Umbilical cord (tissue), 2 donors: ENCODE measurements around the gene IMP4. TPM values are rescaled to one million over a fixed set of nuclear protein-coding genes. Genes with fewer than 3 reads are reported as not detected.
A peak's percentile ranks its signal among the peaks of the same experiment; 100 is the strongest.

Experiments used
- DNase-seq: peaks from one replicate; pipeline ENCODE4 v3.0.0-alpha.2; 2015; ENCODE audit warnings: low spot score
- total RNA-seq: library from RNA; depleted of rRNA; stranded (reverse); fragments of >200 nt; gene quantifications from one replicate; pipeline ENCODE4 v1.2.3, GENCODE V29; 2014; ENCODE audit warnings: low replicate concordance; ENCODE audit not compliant: insufficient read depth

The IMP4 gene
- total RNA-seq, 1 donor from 2014 or later, result 38.8 TPM

GRCh38 chr2:130336877-130337734, 5.6 kb upstream of the IMP4 start:
- peak; percentile 92 for DNase-seq

GRCh38 chr2:130337735-130338325, 4.9 kb upstream of the IMP4 start:
- no peak for DNase-seq

- no peak for DNase-seq
These were observed 3.8 kb upstream of the IMP4 start for GRCh38 chr2:130338793-130339345.

- DNase-seq, result no peak
These were observed 2.6 kb upstream of the IMP4 start for GRCh38 chr2:130339885-130340745.

DNA sequence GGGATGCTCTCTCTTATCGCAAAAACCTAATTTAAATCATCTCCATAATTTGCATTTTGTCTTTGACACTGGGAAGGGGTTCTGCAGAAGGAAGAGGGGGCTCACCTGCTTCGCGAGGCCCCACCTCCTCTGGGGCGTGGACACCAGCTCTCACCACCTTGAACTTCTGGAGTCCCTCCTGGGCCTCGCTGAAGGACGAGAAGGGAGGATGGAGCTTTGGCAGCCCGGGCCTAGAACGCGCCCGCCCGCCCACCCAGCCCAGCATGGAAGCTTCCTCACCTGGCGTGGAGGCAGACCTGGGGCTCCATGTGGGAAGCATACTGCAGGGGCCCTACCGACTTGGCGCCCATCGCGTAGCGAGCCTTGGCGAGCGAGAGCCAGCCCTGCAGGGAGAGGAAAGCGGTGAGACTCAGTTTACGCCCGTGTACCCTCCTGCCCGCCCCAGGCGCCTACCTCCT, 1.1 kb upstream of the IMP4 start:
- no peak for DNase-seq

- DNase-seq, result peak; percentile 99
These were observed 621 bp upstream of the IMP4 start for GRCh38 chr2:130342020-130342532.

GRCh38 chr2:130344578-130344977, 1.9 kb downstream of the IMP4 start:
- DNase-seq, result no peak

DNA sequence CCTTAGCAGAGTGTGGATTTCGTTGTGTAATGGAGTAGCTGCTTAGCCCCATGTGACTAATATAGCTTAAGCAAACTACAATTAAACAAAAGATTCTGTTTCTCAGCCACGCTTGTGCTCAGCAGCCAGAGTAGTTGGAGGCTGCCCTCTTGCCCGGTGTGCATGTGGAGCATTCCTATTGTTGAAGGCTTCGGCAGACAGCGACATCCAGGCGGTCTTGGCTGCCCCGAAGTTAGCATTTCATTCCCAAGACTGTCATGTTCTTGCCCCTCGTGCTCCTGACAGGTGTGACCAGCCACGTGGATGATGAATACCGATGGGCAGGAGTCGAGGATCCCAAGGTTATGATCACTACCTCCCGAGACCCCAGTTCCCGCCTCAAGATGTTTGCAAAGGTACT, 2.4 kb downstream of the IMP4 start:
- no peak for DNase-seq

DNA sequence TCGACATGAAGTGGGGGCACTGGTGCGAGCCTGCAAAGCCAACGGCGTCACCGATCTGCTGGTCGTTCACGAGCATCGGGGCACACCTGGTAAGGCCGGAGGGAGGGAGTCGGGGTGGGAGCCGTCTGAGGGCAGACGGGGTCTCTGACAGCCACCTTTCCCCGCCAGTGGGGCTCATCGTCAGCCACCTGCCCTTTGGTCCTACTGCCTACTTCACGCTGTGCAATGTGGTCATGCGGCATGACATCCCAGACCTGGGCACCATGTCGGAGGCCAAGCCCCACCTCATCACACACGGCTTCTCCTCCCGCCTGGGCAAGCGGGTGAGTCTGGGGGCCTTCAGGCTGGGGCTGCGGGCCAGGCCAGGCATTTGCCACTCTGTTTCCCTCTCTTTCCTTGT, 2.9 kb downstream of the IMP4 start:
- no peak for DNase-seq

DNA sequence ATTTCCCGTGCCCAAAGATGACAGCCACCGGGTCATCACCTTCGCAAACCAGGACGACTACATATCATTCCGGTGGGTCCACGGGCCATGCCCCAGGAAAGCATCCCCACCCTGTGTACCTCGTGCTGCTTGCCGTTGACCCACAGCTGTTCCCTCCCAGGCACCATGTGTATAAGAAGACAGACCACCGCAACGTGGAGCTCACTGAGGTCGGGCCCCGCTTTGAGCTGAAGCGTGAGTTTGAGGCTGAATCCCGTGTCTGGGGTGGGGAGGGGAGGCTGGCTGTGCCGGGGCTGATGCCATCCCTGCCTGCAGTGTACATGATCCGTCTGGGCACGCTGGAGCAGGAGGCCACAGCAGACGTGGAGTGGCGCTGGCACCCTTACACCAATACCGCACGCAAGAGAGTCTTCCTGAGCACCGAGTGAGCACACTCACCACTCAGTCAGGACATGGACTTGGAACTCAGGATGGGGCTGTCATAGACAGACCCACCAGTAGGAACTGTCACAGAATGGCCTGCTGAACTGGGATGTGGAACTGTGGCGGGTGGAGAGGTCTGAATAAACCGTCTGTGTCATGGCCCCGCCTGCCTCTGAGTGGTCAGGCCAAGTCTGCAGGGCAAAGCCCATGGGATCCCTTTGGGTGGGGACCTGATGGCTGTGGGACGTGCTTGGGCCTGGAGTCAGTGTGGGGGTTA, 3.5 kb downstream of the IMP4 start:
- no peak for DNase-seq

DNA sequence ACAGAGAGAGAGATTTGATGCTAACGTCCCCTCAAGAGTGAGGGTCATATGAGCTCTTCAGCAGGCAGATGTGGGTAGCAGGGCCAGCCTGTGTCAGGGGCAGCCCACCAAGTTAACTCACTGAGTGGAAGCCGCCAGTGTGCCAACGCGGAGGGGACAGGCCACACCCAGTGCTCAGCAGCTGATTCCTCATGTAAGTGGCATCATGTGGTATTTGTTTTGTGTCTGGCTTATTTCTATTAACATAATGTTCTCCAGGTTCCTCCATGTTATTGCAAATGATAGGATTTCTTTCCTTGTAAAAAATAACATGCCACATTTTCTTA, 4.0 kb downstream of the IMP4 start:
- no peak for DNase-seq

DNA sequence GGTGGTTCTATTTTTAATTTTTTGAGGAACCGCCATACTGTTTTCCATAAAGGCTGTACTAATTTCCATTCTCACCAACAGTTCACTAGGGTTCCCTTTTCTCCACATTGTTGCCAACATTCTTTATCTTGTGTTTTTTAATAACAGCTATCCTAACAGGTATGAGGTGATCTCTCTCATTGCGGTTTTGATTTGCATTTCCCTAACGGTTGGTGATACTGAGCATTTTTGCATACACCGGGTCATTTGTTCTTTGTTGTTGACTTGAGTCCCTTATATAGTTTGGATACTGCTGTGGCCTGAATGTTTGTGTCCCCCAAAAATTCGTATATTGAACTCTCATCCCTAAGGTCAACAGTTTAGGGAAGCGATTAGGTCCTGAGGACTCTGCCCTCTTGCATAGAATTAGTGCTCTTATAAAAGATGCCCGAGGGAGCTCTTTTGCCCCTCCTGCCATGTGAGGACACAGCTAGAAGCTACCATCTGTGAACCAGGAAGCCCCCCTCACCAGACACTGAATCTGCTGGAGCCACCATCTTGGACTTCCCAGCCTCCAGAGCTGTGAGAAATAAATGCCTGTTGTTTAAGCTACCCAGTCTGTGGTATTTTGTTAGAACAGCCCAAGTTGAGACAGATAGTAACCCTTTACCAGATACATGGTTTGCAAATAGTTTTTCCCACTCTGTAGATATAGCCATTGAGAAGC, 4.7 kb downstream of the IMP4 start:
- no peak for DNase-seq

GRCh38 chr2:130349174-130349573, 6.5 kb downstream of the IMP4 start:
- no peak for DNase-seq

- no peak for DNase-seq
These were observed 9.0 kb downstream of the IMP4 start for GRCh38 chr2:130351711-130352110.

DNA sequence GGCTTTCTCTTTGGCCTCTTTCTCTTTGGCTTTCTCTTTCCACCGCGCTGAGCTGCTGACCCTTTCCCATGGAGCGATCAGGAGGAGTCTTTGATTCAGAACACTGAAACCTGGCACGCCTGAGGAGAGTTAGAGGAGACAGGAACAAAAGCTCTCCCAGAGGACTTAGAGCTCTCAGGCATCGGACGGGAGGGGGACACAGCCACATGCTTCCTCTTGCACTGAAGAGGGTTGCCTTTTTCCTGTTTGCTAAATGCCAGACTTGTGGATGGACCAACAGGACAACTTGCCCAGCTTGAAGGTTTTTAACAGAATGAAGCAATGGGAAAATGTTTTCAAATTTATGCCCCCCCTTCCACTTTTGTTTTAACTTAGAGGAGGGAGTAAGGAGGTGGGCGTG, 9.5 kb downstream of the IMP4 start:
- DNase-seq, result no peak

- no peak for DNase-seq
These were observed 10.8 kb downstream of the IMP4 start for GRCh38 chr2:130353291-130354138.

DNA sequence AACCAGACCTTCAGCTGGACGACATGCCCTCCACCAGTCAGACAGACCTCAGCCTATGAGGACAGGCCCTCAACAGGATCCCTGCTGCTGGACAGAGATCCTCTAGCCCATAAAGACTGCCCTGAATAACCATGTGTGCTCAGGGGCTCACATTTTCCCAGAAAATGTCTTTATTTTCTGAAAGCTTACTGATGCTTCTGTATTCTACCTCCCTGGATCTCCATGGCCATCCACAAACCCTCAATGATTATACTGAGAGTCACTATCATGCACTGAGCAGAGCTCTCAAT, 11.4 kb downstream of the IMP4 start:
- DNase-seq, result no peak

DNA sequence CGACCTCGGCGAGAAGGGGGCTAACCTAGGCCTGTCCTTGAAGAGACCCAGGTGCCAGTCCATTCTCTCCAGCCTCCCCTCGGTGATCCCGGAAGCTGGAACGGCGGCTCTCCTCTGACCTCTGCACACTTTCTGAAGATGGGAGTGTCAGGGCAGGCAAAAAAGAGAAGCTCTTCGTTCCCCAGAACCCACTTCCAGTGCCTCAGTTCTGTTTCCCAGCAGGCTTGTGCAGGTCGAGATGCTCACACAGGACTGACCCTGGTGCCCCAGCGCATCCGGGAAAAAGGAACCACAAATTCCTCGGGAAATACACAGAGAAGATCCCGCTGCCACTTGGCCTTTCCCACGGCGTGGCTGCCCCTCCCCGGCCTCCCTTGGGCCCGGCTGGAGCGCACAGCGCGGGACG, 12.5 kb downstream of the IMP4 start:
- peak; percentile 24 for DNase-seq

- DNase-seq, result peak; percentile 88
These were observed 13.1 kb downstream of the IMP4 start, which contains the start of gene PTPN18 for GRCh38 chr2:130355578-130356431. Gene PTPN18 (plus strand): TSS chr2:130356056. CDS start chr2:130356108, 52 bp downstream.
